Liver (tissue), 3 donors: ENCODE data around the gene URB1.

Experiments used
- FOXA1 ChIP-seq: IDR thresholded peaks from 2 replicates; pipeline ENCODE4 v1.6.1; 2016; ENCODE audit warnings: antibody characterized with exemption
- GABPA ChIP-seq, 2 donors: IDR thresholded peaks in 1 of 2; conservative IDR thresholded peaks in 1 of 2; 2 replicates each; pipeline ENCODE4 v1.6.1; 2016; ENCODE audit warnings: antibody characterized with exemption in 2 of 2, mild to moderate bottlenecking in 1 of 2, moderate library complexity in 1 of 2
- JUND ChIP-seq, 2 donors: IDR thresholded peaks; 2 replicates each; pipeline ENCODE4 v1.6.1; 2016; ENCODE audit warnings: antibody characterized with exemption in 2 of 2
- RAD21 ChIP-seq, 2 donors: IDR thresholded peaks; 2 replicates each; pipeline ENCODE4 v1.6.1; 2016; ENCODE audit warnings: antibody characterized with exemption in 2 of 2, mild to moderate bottlenecking in 2 of 2
- RXRA ChIP-seq, 2 donors: IDR thresholded peaks; 2 replicates each; pipeline ENCODE4 v1.6.1; 2017 to 2018; ENCODE audit warnings: antibody characterized with exemption in 2 of 2, mild to moderate bottlenecking in 1 of 2
- SP1 ChIP-seq: IDR thresholded peaks from 2 replicates; pipeline ENCODE4 v1.6.1; 2018; ENCODE audit warnings: antibody characterized with exemption, mild to moderate bottlenecking
- TAF1 ChIP-seq: conservative IDR thresholded peaks from 2 replicates; pipeline ENCODE4 v1.6.1; 2016; ENCODE audit warnings: antibody characterized with exemption, mild to moderate bottlenecking
- YY1 ChIP-seq: IDR thresholded peaks from 2 replicates; pipeline ENCODE4 v1.6.1; 2016; ENCODE audit warnings: antibody characterized with exemption, mild to moderate bottlenecking
- TF ChIP-seq, protein P1 (sequence below): fragments of 150-350 bp; IDR thresholded peaks from 2 replicates; pipeline ENCODE4 v1.5.1; 2017; ENCODE audit warnings: improper control_type of control experiment, low read depth, low read length; ENCODE audit not compliant: missing input control
- TF ChIP-seq, protein P2 (sequence below): IDR thresholded peaks from 2 replicates; pipeline ENCODE4 v1.6.1; 2016; ENCODE audit warnings: antibody characterized with exemption
- TF ChIP-seq, protein P3 (sequence below): IDR thresholded peaks from 2 replicates; pipeline ENCODE4 v1.6.1; 2016; ENCODE audit warnings: antibody characterized with exemption
- TF ChIP-seq, protein P4 (sequence below): IDR thresholded peaks from 2 replicates; pipeline ENCODE4 v1.6.1; 2016; ENCODE audit warnings: antibody characterized with exemption, mild to moderate bottlenecking
- donor health status: healthy.
- donor health status: healthy.

DNA sequence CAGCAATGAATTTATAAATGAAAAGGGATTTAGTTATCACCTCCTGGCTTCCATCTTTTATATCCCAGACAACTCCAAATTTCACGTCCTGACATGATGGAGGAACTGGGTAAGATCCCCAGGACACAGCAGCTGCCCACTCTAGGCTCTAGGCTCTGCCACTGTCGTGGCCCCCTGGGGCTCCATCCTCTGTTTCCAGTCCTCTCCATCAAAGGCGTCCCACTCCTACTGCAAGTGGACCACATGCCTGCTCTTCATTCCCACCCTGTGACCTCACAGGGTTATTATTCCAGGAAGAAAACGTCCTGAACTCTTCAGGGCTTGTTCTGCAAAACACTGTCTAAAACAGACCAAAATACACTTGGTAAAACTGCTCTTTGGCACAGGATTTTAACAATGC, 11.9 kb downstream of the URB1 start:
- TF ChIP-seq, protein P1, sequence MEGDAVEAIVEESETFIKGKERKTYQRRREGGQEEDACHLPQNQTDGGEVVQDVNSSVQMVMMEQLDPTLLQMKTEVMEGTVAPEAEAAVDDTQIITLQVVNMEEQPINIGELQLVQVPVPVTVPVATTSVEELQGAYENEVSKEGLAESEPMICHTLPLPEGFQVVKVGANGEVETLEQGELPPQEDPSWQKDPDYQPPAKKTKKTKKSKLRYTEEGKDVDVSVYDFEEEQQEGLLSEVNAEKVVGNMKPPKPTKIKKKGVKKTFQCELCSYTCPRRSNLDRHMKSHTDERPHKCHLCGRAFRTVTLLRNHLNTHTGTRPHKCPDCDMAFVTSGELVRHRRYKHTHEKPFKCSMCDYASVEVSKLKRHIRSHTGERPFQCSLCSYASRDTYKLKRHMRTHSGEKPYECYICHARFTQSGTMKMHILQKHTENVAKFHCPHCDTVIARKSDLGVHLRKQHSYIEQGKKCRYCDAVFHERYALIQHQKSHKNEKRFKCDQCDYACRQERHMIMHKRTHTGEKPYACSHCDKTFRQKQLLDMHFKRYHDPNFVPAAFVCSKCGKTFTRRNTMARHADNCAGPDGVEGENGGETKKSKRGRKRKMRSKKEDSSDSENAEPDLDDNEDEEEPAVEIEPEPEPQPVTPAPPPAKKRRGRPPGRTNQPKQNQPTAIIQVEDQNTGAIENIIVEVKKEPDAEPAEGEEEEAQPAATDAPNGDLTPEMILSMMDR = no peak
- TF ChIP-seq SP1 = no peak
- no peak for TF ChIP-seq RXRA (IDR thresholded peaks at IDR 0.05)
- no peak for TF ChIP-seq FOXA1
- TF ChIP-seq JUND (IDR thresholded peaks at IDR 0.05) = no peak
- TF ChIP-seq, protein P2, sequence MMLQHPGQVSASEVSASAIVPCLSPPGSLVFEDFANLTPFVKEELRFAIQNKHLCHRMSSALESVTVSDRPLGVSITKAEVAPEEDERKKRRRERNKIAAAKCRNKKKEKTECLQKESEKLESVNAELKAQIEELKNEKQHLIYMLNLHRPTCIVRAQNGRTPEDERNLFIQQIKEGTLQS = no peak
- no peak for TF ChIP-seq GABPA (IDR thresholded peaks at IDR 0.05 in 1 of 2, conservative IDR thresholded peaks at IDR 0.05 in 1 of 2)
- TF ChIP-seq, protein P3, sequence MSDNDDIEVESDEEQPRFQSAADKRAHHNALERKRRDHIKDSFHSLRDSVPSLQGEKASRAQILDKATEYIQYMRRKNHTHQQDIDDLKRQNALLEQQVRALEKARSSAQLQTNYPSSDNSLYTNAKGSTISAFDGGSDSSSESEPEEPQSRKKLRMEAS = no peak
- TF ChIP-seq RAD21 (IDR thresholded peaks at IDR 0.05) = no peak
- no peak for TF ChIP-seq YY1
- no peak for TF ChIP-seq TAF1
- TF ChIP-seq, protein P4, sequence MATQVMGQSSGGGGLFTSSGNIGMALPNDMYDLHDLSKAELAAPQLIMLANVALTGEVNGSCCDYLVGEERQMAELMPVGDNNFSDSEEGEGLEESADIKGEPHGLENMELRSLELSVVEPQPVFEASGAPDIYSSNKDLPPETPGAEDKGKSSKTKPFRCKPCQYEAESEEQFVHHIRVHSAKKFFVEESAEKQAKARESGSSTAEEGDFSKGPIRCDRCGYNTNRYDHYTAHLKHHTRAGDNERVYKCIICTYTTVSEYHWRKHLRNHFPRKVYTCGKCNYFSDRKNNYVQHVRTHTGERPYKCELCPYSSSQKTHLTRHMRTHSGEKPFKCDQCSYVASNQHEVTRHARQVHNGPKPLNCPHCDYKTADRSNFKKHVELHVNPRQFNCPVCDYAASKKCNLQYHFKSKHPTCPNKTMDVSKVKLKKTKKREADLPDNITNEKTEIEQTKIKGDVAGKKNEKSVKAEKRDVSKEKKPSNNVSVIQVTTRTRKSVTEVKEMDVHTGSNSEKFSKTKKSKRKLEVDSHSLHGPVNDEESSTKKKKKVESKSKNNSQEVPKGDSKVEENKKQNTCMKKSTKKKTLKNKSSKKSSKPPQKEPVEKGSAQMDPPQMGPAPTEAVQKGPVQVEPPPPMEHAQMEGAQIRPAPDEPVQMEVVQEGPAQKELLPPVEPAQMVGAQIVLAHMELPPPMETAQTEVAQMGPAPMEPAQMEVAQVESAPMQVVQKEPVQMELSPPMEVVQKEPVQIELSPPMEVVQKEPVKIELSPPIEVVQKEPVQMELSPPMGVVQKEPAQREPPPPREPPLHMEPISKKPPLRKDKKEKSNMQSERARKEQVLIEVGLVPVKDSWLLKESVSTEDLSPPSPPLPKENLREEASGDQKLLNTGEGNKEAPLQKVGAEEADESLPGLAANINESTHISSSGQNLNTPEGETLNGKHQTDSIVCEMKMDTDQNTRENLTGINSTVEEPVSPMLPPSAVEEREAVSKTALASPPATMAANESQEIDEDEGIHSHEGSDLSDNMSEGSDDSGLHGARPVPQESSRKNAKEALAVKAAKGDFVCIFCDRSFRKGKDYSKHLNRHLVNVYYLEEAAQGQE = no peak
